Tibial nerve (tissue), 3 donors: ENCODE results near the gene TCP11X2.

Source experiments
- EP300 ChIP-seq, 2 donors: sonication (generic); formaldehyde crosslinking; IDR thresholded peaks; one replicate each; pipeline ENCODE4 v1.6.1; 2017; ENCODE audit warnings: antibody characterized with exemption in 2 of 2, mild to moderate bottlenecking in 1 of 2
- POLR2A ChIP-seq, 2 donors: fragments of 450-650 bp; IDR thresholded peaks; one replicate each; pipeline ENCODE4 v1.6.1; 2017; ENCODE audit warnings: antibody characterized with exemption in 2 of 2, mild to moderate bottlenecking in 2 of 2, moderate library complexity in 2 of 2

DNA sequence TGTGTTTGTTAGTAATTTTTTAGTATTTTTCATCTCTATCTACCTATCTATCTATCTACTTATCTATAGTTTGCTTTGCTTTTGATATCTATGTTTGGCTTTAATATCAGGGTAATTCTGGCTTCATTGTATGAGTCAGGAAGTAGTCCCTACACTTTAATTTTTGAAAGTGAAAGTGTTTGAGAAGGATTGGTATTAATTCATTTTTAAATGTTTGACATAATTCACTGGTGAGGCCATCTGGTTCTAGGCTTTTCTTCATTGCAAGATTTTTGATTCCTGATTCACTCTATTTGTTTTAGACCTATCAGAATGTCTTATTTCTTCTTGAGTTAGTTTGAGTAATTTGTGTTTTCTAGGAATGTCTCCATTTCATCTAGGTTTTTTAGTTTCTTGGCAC lies 20.2 kb upstream of the TCP11X2 start:
- TF ChIP-seq EP300 (IDR thresholded peaks at IDR 0.05) (no peak), POLR2A (IDR thresholded peaks at IDR 0.05) (no peak)
